ENCODE measurements around the gene PLA2G4D. TPM values are rescaled to one million over a fixed set of nuclear protein-coding genes. Genes with fewer than 3 reads are reported as not detected.

The PLA2G4D gene
- total RNA-seq, 1 donor from 2014 or later, result not detected

GRCh38 chr15:42140383-42141070, 46.2 kb upstream of the PLA2G4D start:
- Mint-ChIP-seq H3K27ac (ENCODE audit: unreplicated experiment) (no peak overlapping the region), H3K36me3 (ENCODE audit: low read depth) (peaks cover 2% of the 10 kb centered on the region), H3K4me1 (ENCODE audit: low read depth) (no peaks in the 10 kb centered on the region), H3K27me3 (ENCODE audit: low read depth) (peaks cover 25% of the 10 kb centered on the region), H3K4me3 (ENCODE audit: unreplicated experiment) (no peak overlapping the region), H3K9me3 (ENCODE audit: low read depth) (no peaks in the 10 kb centered on the region)
- peak; percentile 55 for DNase-seq (ENCODE audit: low spot score)
- TF ChIP-seq, protein P1, sequence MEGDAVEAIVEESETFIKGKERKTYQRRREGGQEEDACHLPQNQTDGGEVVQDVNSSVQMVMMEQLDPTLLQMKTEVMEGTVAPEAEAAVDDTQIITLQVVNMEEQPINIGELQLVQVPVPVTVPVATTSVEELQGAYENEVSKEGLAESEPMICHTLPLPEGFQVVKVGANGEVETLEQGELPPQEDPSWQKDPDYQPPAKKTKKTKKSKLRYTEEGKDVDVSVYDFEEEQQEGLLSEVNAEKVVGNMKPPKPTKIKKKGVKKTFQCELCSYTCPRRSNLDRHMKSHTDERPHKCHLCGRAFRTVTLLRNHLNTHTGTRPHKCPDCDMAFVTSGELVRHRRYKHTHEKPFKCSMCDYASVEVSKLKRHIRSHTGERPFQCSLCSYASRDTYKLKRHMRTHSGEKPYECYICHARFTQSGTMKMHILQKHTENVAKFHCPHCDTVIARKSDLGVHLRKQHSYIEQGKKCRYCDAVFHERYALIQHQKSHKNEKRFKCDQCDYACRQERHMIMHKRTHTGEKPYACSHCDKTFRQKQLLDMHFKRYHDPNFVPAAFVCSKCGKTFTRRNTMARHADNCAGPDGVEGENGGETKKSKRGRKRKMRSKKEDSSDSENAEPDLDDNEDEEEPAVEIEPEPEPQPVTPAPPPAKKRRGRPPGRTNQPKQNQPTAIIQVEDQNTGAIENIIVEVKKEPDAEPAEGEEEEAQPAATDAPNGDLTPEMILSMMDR (IDR thresholded peaks at IDR 0.05), result no peak

DNA sequence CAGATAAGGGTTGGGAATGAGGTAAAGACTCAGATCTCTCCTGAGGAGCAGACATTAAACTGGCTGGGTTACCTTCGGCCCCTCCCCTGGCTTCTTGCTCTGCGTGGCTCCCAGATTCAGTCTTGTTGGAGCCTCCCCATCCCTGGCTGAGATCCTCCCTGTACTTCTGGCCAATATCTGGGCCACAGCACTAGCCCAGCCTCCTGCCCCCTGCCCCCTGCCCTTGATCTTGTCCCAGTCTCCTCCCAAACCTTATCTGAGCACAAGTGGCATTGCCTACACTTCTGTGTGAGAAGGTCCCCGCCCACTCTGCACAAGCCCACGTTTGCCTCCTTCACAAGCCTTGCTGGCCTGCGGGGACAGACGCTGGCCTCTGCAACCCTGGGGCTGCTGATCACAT, 45.2 kb upstream of the PLA2G4D start:
- Mint-ChIP-seq H3K4me1 (ENCODE audit: low read depth) (no peaks in the 10 kb centered on the region), H3K27ac (ENCODE audit: unreplicated experiment) (no peak overlapping the region), H3K27me3 (ENCODE audit: low read depth) (peaks cover 16% of the 10 kb centered on the region), H3K36me3 (ENCODE audit: low read depth) (peaks cover 2% of the 10 kb centered on the region), H3K4me3 (ENCODE audit: unreplicated experiment) (no peak overlapping the region), H3K9me3 (ENCODE audit: low read depth) (no peaks in the 10 kb centered on the region)
- peak; percentile 28 for DNase-seq (ENCODE audit: low spot score)
- TF ChIP-seq, protein P1 (IDR thresholded peaks at IDR 0.05), result no peak

- H3K27ac Mint-ChIP-seq (ENCODE audit: unreplicated experiment), result no peak overlapping the region
- no peaks in the 10 kb centered on the region for H3K9me3 Mint-ChIP-seq (ENCODE audit: low read depth)
- no peak overlapping the region for H3K4me3 Mint-ChIP-seq (ENCODE audit: unreplicated experiment)
- peak; percentile 22 for DNase-seq (ENCODE audit: low spot score)
- peaks cover 2% of the 10 kb centered on the region for H3K36me3 Mint-ChIP-seq (ENCODE audit: low read depth)
- peaks cover 16% of the 10 kb centered on the region for H3K27me3 Mint-ChIP-seq (ENCODE audit: low read depth)
- no peaks in the 10 kb centered on the region for H3K4me1 Mint-ChIP-seq (ENCODE audit: low read depth)
- TF ChIP-seq, protein P1 (IDR thresholded peaks at IDR 0.05), result no peak
Observed at GRCh38 chr15:42138968-42139386, 44.6 kb upstream of the PLA2G4D start.

DNA sequence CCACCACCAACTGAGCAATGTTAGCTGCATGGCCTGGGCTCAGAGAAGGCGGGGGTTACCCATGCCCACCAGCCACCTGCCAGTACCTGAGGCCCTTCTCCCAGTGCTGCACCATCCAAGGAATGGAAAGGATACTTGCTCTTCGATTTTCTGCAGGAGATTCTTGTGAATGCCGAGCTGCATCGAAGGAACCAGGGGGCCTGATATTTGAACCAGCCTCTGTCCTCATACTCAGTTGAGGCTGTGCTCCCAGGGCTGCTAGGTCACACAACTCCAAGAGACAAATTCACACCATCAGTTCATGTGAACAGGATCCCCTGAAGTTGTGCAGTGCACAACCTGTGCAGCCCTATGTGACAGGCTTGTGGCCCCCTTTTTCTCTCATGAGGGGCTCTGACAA, 44.0 kb upstream of the PLA2G4D start:
- TF ChIP-seq, protein P1 (IDR thresholded peaks at IDR 0.05), result no peak

DNA sequence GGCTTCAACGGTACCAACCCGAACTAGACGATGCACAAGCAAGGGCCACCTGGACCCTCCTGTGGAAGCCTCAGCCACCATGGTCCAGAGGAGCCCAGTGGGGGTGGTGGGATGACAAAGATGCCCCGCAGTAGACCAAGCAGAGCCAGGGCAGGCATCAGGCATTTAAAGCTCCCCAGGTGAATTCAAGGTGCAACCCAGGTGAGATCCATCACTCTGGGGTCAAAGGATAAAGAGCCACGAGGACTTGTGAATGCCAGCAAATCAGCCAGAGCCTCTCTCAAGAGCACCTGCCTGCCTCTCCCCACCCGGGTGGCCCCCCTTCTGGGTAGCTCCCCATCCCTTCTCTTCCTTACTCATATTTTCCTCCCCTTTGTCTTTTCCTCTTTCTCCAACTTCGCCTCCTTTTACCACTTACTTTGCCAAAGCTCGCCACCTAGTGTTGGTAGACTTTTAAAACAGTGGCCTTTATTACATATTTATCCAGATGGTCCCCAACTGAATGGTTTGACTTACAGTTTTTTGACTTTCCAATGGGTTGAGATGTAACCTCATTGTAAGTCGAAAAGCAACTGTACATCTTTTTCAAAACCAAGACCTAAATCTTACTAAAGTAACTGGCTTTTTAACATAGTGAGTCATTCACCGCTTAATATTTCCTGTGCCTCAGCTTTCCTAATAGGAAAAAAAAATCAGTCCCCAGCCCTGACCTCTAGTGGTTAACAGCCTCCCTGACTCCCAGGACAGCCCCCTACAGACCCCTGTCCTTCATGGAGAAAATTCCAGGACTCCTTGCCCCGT, 43.3 kb upstream of the PLA2G4D start:
- Mint-ChIP-seq H3K4me3 (ENCODE audit: unreplicated experiment) (no peak overlapping the region), H3K4me1 (ENCODE audit: low read depth) (no peaks in the 10 kb centered on the region), H3K27ac (ENCODE audit: unreplicated experiment) (no peak overlapping the region), H3K27me3 (ENCODE audit: low read depth) (peaks cover 17% of the 10 kb centered on the region), H3K9me3 (ENCODE audit: low read depth) (no peaks in the 10 kb centered on the region), H3K36me3 (ENCODE audit: low read depth) (no peaks in the 10 kb centered on the region)
- peak; percentile 21 for DNase-seq (ENCODE audit: low spot score)
- TF ChIP-seq, protein P1 (IDR thresholded peaks at IDR 0.05), result peak; percentile 86

More for the DNA sequence above, 44.0 kb upstream of the PLA2G4D start:
- DNase-seq (ENCODE audit: low spot score), result peak; percentile 42
- Mint-ChIP-seq H3K9me3 (ENCODE audit: low read depth) (no peaks in the 10 kb centered on the region), H3K27me3 (ENCODE audit: low read depth) (peaks cover 18% of the 10 kb centered on the region), H3K36me3 (ENCODE audit: low read depth) (peaks cover 2% of the 10 kb centered on the region), H3K4me3 (ENCODE audit: unreplicated experiment) (no peak overlapping the region), H3K4me1 (ENCODE audit: low read depth) (no peaks in the 10 kb centered on the region), H3K27ac (ENCODE audit: unreplicated experiment) (no peak overlapping the region)

All from chondrocyte (in vitro differentiated cells).